Measurements from ENCODE around the gene ADAMTSL4.
A peak's percentile ranks its signal among the peaks of the same experiment; 100 is the strongest.

The ADAMTSL4 gene

DNA sequence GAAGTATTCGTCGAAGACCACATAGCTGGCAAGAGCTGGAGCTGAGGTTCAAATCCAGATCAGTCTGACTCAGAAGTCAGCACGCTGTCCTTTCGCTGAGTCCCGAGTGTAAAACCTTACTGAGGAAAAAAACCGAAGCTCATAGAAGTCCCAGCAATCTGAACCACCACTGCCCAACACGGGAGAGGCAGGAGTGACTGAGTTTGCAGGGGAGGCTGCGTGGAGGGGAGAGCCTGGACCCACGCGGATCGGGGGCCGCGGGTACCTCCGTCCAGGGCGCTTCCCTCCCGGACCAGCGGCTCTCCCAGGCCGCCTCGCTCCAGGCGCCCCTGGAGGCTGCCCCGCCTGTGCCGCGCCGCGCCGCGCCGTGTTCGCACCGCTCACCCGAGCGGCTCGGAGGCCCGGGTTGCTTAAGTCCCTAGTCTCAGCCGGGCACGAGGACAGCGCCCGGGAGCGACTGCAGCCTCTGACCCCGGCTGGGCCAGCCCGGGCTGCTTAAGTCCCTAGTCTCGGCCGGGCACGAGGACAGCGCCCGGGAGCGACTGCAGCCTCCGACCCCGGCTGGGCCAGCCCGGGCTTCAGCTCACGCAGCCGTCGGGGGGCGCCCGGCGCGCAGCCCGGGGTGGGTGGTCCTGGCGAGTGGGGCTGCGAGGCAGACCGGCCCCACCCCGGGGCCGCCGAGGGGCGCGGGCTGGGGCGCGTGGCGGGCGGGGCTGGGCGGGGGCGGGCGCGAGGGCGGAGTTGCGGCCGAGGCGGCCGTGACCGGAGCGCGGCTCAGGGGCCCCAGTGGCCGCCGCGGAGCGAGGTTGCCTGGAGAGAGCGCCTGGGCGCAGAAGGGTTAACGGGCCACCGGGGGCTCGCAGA, at the start of gene ADAMTSL4:
TSS of gene ADAMTSL4 (plus strand) at position 777 of the 864 bp plus-strand sequence. CDS start 2,881 bp downstream, outside the sequence.
- peak within 1 kb of the TSS; percentile 66 for H3K27ac ChIP-seq
- TF ChIP-seq ZFX (IDR thresholded peaks at IDR 0.05; ENCODE audit: borderline replicate concordance), result no peak
- peak; percentile 48 for TF ChIP-seq CTCF (IDR thresholded peaks at IDR 0.05)

- no peak for TF ChIP-seq ZFX (IDR thresholded peaks at IDR 0.05; ENCODE audit: borderline replicate concordance)
- no peak for TF ChIP-seq CTCF (IDR thresholded peaks at IDR 0.05)
- no peak overlapping the region for H3K27ac ChIP-seq
These were observed 43.8 kb upstream of the ADAMTSL4 start for GRCh38 chr1:150505431-150505830.

DNA sequence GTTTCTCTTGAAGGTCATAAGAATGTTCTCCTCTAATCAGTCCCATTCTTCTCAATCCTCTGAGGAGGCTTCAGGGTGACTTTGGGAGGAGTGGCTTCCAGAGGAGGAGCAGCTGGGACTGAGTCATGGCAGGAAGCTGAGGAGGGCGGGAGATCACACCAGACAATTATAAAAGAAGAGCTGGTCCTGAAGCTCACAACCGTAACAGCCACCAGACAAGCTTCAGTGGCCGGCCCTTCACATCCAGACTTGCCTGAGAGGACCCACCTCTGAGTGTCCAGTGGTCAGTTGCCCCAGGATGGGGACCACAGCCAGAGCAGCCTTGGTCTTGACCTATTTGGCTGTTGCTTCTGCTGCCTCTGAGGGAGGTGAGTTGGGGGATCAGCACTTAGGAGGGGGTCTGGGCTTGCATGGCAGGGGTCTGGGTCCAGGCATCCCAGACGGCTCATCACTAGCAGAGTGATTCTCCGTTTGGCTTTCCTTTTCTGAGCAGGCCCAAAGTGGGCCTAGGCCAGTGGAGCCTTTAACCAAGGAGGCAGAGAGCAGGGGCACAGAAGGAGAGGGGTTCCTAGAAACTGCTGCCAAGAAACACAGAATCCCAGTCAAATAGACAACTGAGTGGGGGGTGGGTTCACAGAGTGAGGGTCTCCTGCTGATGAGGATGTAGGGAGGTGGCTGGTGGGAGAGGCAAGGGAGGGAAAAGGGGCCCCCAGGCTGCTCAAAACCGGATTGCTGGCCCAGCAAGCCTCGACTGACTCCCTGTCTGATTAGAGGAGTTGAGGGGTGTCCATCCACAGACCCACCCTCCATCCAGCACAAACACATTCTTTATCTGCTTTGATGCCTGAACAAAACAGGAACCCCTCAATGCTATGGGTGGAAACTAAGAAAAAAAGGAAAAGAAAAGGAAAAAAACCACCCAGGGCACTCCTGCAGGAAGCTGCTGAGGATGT, 41.0 kb upstream of the ADAMTSL4 start, which contains the start of gene ECM1:
TSS of gene ECM1 (plus strand) at position 198 of the 953 bp plus-strand sequence. CDS start at position 299, 101 bp downstream.
- peak within 1 kb of the TSS; percentile 12; the same call in 1 of the 2 replicates for H3K27ac ChIP-seq
- TF ChIP-seq ZFX (IDR thresholded peaks at IDR 0.05; ENCODE audit: borderline replicate concordance), result no peak

DNA sequence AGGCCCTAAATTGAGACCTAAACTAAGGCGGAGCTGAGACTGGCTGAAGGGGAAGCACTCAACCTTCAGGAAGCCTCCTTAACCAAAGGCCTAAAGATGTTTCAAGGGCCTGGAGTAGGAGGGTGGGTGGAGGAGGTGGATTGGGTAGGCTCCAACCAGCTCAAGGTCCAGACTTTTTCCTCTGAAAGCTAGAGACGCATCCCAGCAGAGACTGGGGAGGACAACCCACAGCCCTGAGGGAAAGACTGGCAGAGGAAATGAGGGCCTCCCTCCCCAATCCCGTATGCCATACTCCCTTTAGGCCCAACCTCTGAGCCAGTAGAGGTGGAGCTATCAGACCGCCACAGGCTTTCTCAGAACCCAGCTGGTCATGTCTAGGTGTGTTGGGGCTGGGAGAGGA, 40.2 kb upstream of the ADAMTSL4 start:
- no peak overlapping the region for H3K27ac ChIP-seq
- TF ChIP-seq CTCF (IDR thresholded peaks at IDR 0.05), result no peak
- no peak for TF ChIP-seq ZFX (IDR thresholded peaks at IDR 0.05; ENCODE audit: borderline replicate concordance)

DNA sequence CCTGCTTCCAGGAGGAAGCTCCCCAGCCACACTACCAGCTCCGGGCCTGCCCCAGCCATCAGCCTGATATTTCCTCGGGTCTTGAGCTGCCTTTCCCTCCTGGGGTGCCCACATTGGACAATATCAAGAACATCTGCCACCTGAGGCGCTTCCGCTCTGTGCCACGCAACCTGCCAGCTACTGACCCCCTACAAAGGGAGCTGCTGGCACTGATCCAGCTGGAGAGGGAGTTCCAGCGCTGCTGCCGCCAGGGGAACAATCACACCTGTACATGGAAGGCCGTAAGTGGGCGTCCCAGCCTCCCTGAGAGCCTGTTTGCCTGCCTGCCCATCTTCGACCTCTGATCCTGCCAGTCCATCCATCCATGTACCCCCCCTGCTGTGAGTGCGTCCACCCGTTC, 37.7 kb upstream of the ADAMTSL4 start:
- no peak overlapping the region for H3K27ac ChIP-seq
- TF ChIP-seq ZFX (IDR thresholded peaks at IDR 0.05; ENCODE audit: borderline replicate concordance) (no peak), CTCF (IDR thresholded peaks at IDR 0.05) (no peak)

- no peak overlapping the region for H3K27ac ChIP-seq
- TF ChIP-seq CTCF (IDR thresholded peaks at IDR 0.05), result no peak
- no peak for TF ChIP-seq ZFX (IDR thresholded peaks at IDR 0.05; ENCODE audit: borderline replicate concordance)
These were observed 37.1 kb upstream of the ADAMTSL4 start for GRCh38 chr1:150511985-150512660.

DNA sequence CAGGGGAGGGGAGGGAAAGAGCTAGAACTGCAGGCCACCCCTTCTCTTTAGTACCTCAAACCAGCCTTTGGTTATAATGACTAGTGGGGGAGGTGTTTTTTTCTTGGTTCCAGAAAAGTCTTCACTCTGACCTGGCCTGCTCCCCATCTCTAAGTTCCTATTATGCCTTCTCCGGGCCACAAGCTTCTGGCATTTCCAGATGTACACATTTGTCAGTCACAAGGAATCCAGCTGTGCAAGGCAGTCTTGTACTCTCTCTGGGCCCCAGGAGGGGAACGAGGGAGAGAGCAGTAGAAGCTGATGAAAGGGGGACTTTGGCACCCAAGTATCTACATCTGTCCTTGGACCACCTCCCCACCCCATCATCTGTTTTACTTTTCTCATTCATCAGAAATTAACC, 36.4 kb upstream of the ADAMTSL4 start:
- TF ChIP-seq CTCF (IDR thresholded peaks at IDR 0.05), result no peak
- no peak for TF ChIP-seq ZFX (IDR thresholded peaks at IDR 0.05; ENCODE audit: borderline replicate concordance)
- no peak overlapping the region for H3K27ac ChIP-seq

Measured in 22Rv1 (cell line).